Measurements from ENCODE around the gene SHROOM3. TPM values are rescaled to one million over a fixed set of nuclear protein-coding genes. Genes with fewer than 3 reads are reported as not detected.

Gene SHROOM3
- total and polyA plus RNA-seq, 2 donors (not counting 3 experiments of a cell fraction or from before 2014, with no cell fraction given), result 2.7 to 6.7 TPM

- no peaks in the 10 kb centered on the region for H4K20me1 ChIP-seq (replicated peaks; ENCODE audit: control insufficient read depth, extremely low read depth, insufficient read depth, low read length)
- no peak overlapping the region for H3K4me3 ChIP-seq (replicated peaks in 1 of 3; ENCODE audit: insufficient read depth in 1 of 3, low read depth in 1 of 3, low read length in 3 of 3)
- H3K4me2 ChIP-seq (ENCODE audit: insufficient read depth, low read length), result no peak overlapping the region
- no peak for TF ChIP-seq JUN (IDR thresholded peaks at IDR 0.05; ENCODE audit: borderline replicate concordance, insufficient read depth, insufficient read length, low read depth)
- no peaks in the 10 kb centered on the region for H3K79me2 ChIP-seq (ENCODE audit: control insufficient read depth, insufficient read depth, low read length)
- intact Hi-C loops (cut with micrococcal nuclease) (no loop called here), dilution Hi-C loops (cut with MboI; ENCODE audit: extremely low pct_ligation_motif_present, low sequenced_read_pairs) (no loop called here)
- H3K4me1 ChIP-seq (ENCODE audit: control insufficient read depth, extremely low read depth, insufficient read depth, low read length), result peaks cover 4% of the 10 kb centered on the region
- no peaks in the 10 kb centered on the region for H3K9me1 ChIP-seq (replicated peaks; ENCODE audit: control insufficient read depth, extremely low read depth, insufficient read depth, low read length)
- H3K9ac ChIP-seq (replicated peaks; ENCODE audit: extremely low read depth, insufficient read depth, low read length), result no peak overlapping the region
- DNase-seq (ENCODE audit: low read depth, low spot score) (no peak), FAIRE-seq (no peak)
- CTCF ChIA-PET, result interaction anchor here (0.8 to 2.4 kb wide), 5 partner anchors 10 to 222 kb away, joined by 3 to 8 read pairs (median 4); no protein-coding TSS in a partner anchor
- H2AFZ ChIP-seq (ENCODE audit: low read depth, low read length), result no peak overlapping the region
- H3K27ac ChIP-seq (ENCODE audit: insufficient read depth, low read depth, low read length), result no peak overlapping the region
- BruUV-seq (replicated peaks), result no TSS peak
- no peaks in the 10 kb centered on the region for H3K9me3 ChIP-seq (replicated peaks; ENCODE audit: control insufficient read depth, insufficient read depth, low read length)
- no peaks in the 10 kb centered on the region for H3K36me3 ChIP-seq (ENCODE audit: control insufficient read depth in 2 of 2, extremely low read depth in 1 of 2, insufficient read depth in 2 of 2, low read length in 2 of 2)
- POLR2A ChIA-PET, result no interaction called here
- H3K27me3 ChIP-seq (ENCODE audit: control insufficient read depth in 2 of 2, insufficient read depth in 2 of 2, low read length in 2 of 2), result no peaks in the 10 kb centered on the region
Measured at GRCh38 chr4:76732246-76732645, 297.2 kb downstream of the SHROOM3 start.

GRCh38 chr4:76733068-76733771 lies 298.2 kb downstream of the SHROOM3 start:
- no peak overlapping the region for H3K9ac ChIP-seq (replicated peaks; ENCODE audit: extremely low read depth, insufficient read depth, low read length)
- dilution Hi-C loops (cut with MboI; ENCODE audit: extremely low pct_ligation_motif_present, low sequenced_read_pairs) (no loop called here), intact Hi-C loops (cut with micrococcal nuclease) (no loop called here)
- no TSS peak for BruUV-seq (replicated peaks)
- H3K4me3 ChIP-seq (replicated peaks in 1 of 3; ENCODE audit: insufficient read depth in 1 of 3, low read depth in 1 of 3, low read length in 3 of 3), result no peak overlapping the region
- H3K4me2 ChIP-seq (ENCODE audit: insufficient read depth, low read length), result no peak overlapping the region
- no peaks in the 10 kb centered on the region for H3K9me3 ChIP-seq (replicated peaks; ENCODE audit: control insufficient read depth, insufficient read depth, low read length)
- H3K9me1 ChIP-seq (replicated peaks; ENCODE audit: control insufficient read depth, extremely low read depth, insufficient read depth, low read length), result no peaks in the 10 kb centered on the region
- H3K79me2 ChIP-seq (ENCODE audit: control insufficient read depth, insufficient read depth, low read length), result no peaks in the 10 kb centered on the region
- DNase-seq (ENCODE audit: low read depth, low spot score), result no peak
- POLR2A ChIA-PET, result no interaction called here
- H3K27me3 ChIP-seq (ENCODE audit: control insufficient read depth in 2 of 2, insufficient read depth in 2 of 2, low read length in 2 of 2), result no peaks in the 10 kb centered on the region
- TF ChIP-seq POLR2AphosphoS5 (IDR thresholded peaks at IDR 0.05; ENCODE audit: insufficient read depth, low read depth, low read length), result no peak
- TF ChIP-seq MAX (IDR thresholded peaks at IDR 0.05; ENCODE audit: insufficient read depth, insufficient read length), result no peak
- CTCF ChIA-PET, result interaction anchor here (1.7 to 2.4 kb wide), 3 partner anchors 11 to 223 kb away, joined by 5 to 8 read pairs (median 5); no protein-coding TSS in a partner anchor
- H3K27ac ChIP-seq (ENCODE audit: insufficient read depth, low read depth, low read length), result no peak overlapping the region
- H3K4me1 ChIP-seq (ENCODE audit: control insufficient read depth, extremely low read depth, insufficient read depth, low read length), result peaks cover 11% of the 10 kb centered on the region
- H3K36me3 ChIP-seq (ENCODE audit: control insufficient read depth in 2 of 2, extremely low read depth in 1 of 2, insufficient read depth in 2 of 2, low read length in 2 of 2), result no peaks in the 10 kb centered on the region
- no peak for FAIRE-seq
- no peaks in the 10 kb centered on the region for H4K20me1 ChIP-seq (replicated peaks; ENCODE audit: control insufficient read depth, extremely low read depth, insufficient read depth, low read length)
- no peak overlapping the region for H2AFZ ChIP-seq (ENCODE audit: low read depth, low read length)

Measured in endothelial cell of umbilical vein (primary cell).